Heart right ventricle (tissue), 16 donors: Measurements from ENCODE around the gene CEBPA. TPM values are rescaled to one million over a fixed set of nuclear protein-coding genes. Genes with fewer than 3 reads are reported as not detected.

ENCODE experiments used
- ATAC-seq, 8 donors: fragments of 200-7000 bp; cut with Tn5 transposase; one replicate each; pipeline ENCODE4 v1.9.1; 2020; ENCODE audit warnings: mild to moderate bottlenecking in 8 of 8, moderate library complexity in 8 of 8, moderate number of reproducible peaks in 1 of 8
- DNase-seq, 2 donors: peaks; one replicate each; pipeline ENCODE4 v3.0.0-alpha.2; 2020
- H3K27ac ChIP-seq, 10 donors: fragments of 200-600 bp; sonication (generic) in 2 of 10; one replicate each; pipeline versions ENCODE4 v1.5.0 to v1.8.0; 2020 to 2022; ENCODE audit warnings: mild to moderate bottlenecking in 3 of 10
- H3K27me3 ChIP-seq, 7 donors: fragments of 200-600 bp; one replicate each; pipeline ENCODE4 v1.8.0; 2021 to 2022; ENCODE audit warnings: mild to moderate bottlenecking in 2 of 7
- H3K36me3 ChIP-seq, 9 donors: fragments of 200-600 bp; sonication (generic) in 1 of 9; one replicate each; pipeline versions ENCODE4 v1.5.0 to v1.8.0; 2020 to 2022; ENCODE audit warnings: mild to moderate bottlenecking in 2 of 9
- H3K4me1 ChIP-seq, 9 donors: fragments of 200-600 bp; sonication (generic) in 1 of 9; one replicate each; pipeline versions ENCODE4 v1.5.0 to v1.8.0; 2020 to 2022; ENCODE audit warnings: mild to moderate bottlenecking in 4 of 9
- H3K4me3 ChIP-seq, 10 donors: fragments of 200-600 bp; sonication (generic) in 2 of 10; one replicate each; pipeline versions ENCODE4 v1.5.0 to v1.8.0; 2020 to 2022; ENCODE audit warnings: mild to moderate bottlenecking in 7 of 10, moderate library complexity in 2 of 10
- H3K9me3 ChIP-seq, 11 donors: fragments of 200-600 bp in 10 of 11; sonication (generic) in 2 of 11; one replicate each; pipeline versions ENCODE4 v1.5.0 to v1.8.0; 2013 to 2022; ENCODE audit warnings: mild to moderate bottlenecking in 2 of 11, control low read depth in 1 of 11, moderate library complexity in 1 of 11
- WGBS, 2 donors: extraction: QIAGEN DNeasy Blood & Tissue Kit; methylation state at CpG; one replicate each; pipeline ENCODE4 v1.1.7; 2013; ENCODE audit warnings: inconsistent platforms in 1 of 2; 5-methylcytosine and 5-hydroxymethylcytosine counted together
- intact Hi-C, 10 donors: fragments of 100-400 bp; cut with DNase I; formaldehyde crosslinking; loops; one replicate each; pipeline versions ENCODE4 v1.11.1 to v1.14.2; 2022
- polyA plus RNA-seq, 2 donors: library from polyadenylated mRNA; stranded (reverse); fragments of 200-250 nt; gene quantifications; one replicate each; pipeline ENCODE4 v1.2.3, GENCODE V29; 2013
- total RNA-seq, 10 donors: library from RNA; stranded (reverse); fragmentation: NEBNext Ultra II Directional in 3 of 10; extraction: Animal tissue kit (Norgen Biotek cat#: 25700) in 3 of 10; gene quantifications; one replicate each; pipeline versions ENCODE4 v1.2.1 to v1.2.4, GENCODE V29; 2021 to 2023
- TF ChIP-seq, protein P1 (sequence below), 9 donors: fragments of 200-600 bp; sonication (generic) in 2 of 9; IDR thresholded peaks; one replicate each; pipeline versions ENCODE4 v1.5.0 to v1.8.0; 2021 to 2022; ENCODE audit warnings: antibody characterized with exemption in 9 of 9, mild to moderate bottlenecking in 5 of 9, moderate library complexity in 1 of 9
- donor health status: Arrhythmogenic right ventricular cardiomyopathy.
- donor health status: ischemic (EF 13 %, LVEDD 7.1; RV severe dilation, severe dysfunction).
- donor health status: healthy with polysubstance abuse.
- donor health status: DM: no; HTN: yes; CAD: no.
- donor health status: DM: no; HTN: no; CAD: no.
- donor health status: ischemic (EF 25% LVEDD 6.9; RV normal size, moderate dysfunction).
- donor health status: ischemic (EF 25% LVEDD 5.7; RV mildly dilated, moderate dysfunction).
- donor health status: healthy.
- donor health status: DM: yes; HTN: yes; CAD: no.
- donor health status: Ischemic cardiomyopathy.
- donor health status: ischemic (EF 35%, LVEDD 5.7; RV mildly dilated, moderate dysfunction).
- donor health status: nonischemic (EF 11% LVEDD 7.7; RV severe dilation, severe dysfunction).
- donor health status: DM: yes; HTN: yes; CAD: no.
- donor health status: PGD.
- donor health status: ischemic (EF 29% LVEDD 5.4; RV normal size, mild dysfunction).
- donor health status: nonischemic (EF 23%, LVEDD 6.1; RV moderate dilation, normal function).

CEBPA gene
- total and polyA plus RNA-seq, 12 donors = 0.71 to 7.7 (median 3.5) TPM

DNA sequence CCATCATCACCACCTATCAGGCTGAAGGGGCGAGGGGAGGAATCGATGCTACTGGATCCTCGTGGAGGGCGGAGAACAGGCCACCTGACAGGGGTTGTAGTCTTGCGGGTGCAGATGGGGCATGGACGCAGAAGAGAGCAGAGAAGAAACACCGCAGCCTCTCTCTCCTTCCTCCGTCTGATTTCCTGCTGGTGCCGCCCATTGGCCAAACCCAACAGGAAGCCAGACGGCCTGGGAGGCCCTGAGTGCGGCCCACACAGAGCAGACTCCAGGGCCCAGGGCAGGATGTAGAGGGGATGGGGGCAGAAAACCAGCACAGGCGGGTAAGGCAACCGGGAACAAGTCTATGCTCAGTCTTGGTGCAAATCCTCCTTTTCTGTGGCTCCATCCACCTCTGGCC lies 15.4 kb downstream of the CEBPA start:
- Histone ChIP-seq H3K36me3 (no peaks in the 10 kb centered on the region), H3K9me3 (peaks cover 0 to 26% (median 9%) of the 10 kb centered on the region in 11 donors), H3K27ac (peak overlapping the region in 1 of 10 donors; percentile 31), H3K27me3 (peaks cover 0 to 18% (median 6%) of the 10 kb centered on the region in 7 donors), H3K4me1 (peaks cover 0 to 29% (median 0%) of the 10 kb centered on the region in 9 donors), H3K4me3 (no peak overlapping the region)
- TF ChIP-seq, protein P1, sequence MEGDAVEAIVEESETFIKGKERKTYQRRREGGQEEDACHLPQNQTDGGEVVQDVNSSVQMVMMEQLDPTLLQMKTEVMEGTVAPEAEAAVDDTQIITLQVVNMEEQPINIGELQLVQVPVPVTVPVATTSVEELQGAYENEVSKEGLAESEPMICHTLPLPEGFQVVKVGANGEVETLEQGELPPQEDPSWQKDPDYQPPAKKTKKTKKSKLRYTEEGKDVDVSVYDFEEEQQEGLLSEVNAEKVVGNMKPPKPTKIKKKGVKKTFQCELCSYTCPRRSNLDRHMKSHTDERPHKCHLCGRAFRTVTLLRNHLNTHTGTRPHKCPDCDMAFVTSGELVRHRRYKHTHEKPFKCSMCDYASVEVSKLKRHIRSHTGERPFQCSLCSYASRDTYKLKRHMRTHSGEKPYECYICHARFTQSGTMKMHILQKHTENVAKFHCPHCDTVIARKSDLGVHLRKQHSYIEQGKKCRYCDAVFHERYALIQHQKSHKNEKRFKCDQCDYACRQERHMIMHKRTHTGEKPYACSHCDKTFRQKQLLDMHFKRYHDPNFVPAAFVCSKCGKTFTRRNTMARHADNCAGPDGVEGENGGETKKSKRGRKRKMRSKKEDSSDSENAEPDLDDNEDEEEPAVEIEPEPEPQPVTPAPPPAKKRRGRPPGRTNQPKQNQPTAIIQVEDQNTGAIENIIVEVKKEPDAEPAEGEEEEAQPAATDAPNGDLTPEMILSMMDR (IDR thresholded peaks at IDR 0.05) = no peak
- intact Hi-C loops = no loop called here
- 61 to 76% methylated on average over 13 of the region's 13 CpGs for WGBS, 2 donors
- no peak for DNase-seq
- ATAC-seq = peak in 3 of 8 donors; percentile 33 to 55 (median 37)

DNA sequence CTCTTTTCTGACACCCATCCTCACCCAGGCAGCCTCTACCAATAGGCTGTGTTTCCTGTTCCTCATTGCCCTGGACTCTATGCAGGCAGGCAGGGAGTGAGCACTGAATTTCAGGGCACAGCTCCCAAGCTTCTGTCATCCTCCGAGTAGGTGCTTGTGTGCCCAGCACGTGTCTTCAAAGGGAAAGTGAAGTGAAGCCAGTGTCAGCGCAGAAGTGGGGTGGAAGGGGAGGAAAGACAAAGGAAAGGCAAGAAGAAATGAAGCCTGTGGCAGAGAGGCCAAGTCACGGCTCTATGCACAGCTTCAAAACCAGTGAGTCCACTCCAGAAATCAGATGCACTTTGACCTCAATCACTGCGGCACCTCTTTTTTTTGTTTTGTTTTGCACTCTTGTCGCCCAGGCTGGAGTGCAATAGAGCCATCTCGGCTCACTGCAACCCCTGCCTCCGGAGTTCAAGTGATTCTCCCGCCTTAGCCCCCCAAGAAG lies 16.9 kb downstream of the CEBPA start:
- WGBS, 2 donors = 60 to 68% methylated on average over 9 of the region's 9 CpGs
- H3K4me1 ChIP-seq = peaks cover 0 to 38% (median 0%) of the 10 kb centered on the region in 9 donors
- H3K9me3 ChIP-seq = peaks cover 0 to 26% (median 9%) of the 10 kb centered on the region in 11 donors
- H3K27me3 ChIP-seq = peaks cover 0 to 10% (median 2%) of the 10 kb centered on the region in 7 donors
- no peak for ATAC-seq
- no peaks in the 10 kb centered on the region for H3K36me3 ChIP-seq
- DNase-seq = no peak
- intact Hi-C loops = no loop called here
- no peak overlapping the region for H3K4me3 ChIP-seq
- no peak overlapping the region for H3K27ac ChIP-seq
- TF ChIP-seq, protein P1 (IDR thresholded peaks at IDR 0.05) = no peak

DNA sequence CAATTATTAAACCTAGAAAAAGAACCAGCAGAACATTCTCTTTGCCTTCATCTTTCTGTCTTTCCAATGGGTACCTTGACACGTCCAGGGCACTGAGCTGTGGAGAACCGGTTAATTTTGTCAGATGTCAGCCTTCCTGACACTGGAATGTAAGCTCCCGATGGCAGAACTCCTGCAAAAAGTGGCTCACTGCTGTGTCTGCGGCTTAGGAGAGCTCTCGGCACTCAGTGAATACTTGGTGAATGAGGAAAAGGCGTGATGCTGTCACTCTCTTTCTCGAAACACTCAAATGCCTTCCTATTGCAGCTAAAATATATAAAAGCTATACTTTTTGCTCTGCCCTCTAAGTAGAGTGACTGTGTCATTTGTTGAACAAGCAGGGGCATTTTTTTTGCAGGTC lies 17.6 kb downstream of the CEBPA start:
- intact Hi-C loops = no loop called here
- Histone ChIP-seq H3K4me1 (peaks cover 0 to 42% (median 0%) of the 10 kb centered on the region in 9 donors), H3K36me3 (no peaks in the 10 kb centered on the region), H3K27ac (no peak overlapping the region), H3K27me3 (peaks cover 0 to 12% (median 0%) of the 10 kb centered on the region in 7 donors), H3K4me3 (no peak overlapping the region), H3K9me3 (peaks cover 0 to 26% (median 9%) of the 10 kb centered on the region in 11 donors)
- TF ChIP-seq, protein P1 (IDR thresholded peaks at IDR 0.05) = no peak
- no peak for DNase-seq
- WGBS, 2 donors = 44 to 54% methylated on average over 7 of the region's 7 CpGs
- ATAC-seq = no peak

DNA sequence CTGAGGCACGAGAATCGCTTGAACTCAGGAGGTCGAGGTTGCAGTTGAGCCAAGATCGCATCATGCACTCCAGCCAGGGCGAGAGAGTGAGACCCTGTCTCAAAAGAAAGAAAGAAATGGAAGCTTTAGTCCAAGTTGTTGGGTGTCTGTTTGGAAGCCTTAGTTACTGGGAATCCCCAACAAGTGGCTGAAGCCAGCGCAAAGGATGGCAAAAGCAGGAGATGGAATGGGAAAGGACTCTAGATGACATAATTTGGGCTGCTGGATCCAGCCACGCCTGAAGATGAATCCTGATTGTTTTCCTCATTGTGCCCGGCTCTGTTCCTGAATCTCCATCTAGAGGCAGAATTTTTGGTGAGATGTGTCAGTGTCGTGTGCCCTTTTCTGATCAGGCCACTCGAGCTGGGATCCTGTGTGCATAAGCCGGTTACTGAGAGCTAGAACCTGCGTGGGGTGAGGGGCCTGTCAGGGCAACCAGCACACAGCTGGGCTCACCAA lies 18.1 kb downstream of the CEBPA start:
- ATAC-seq (no peak), DNase-seq (no peak)
- Histone ChIP-seq H3K4me1 (peaks cover 0 to 47% (median 0%) of the 10 kb centered on the region in 9 donors), H3K9me3 (peaks cover 0 to 21% (median 9%) of the 10 kb centered on the region in 11 donors), H3K27ac (no peak overlapping the region), H3K36me3 (no peaks in the 10 kb centered on the region), H3K27me3 (peaks cover 0 to 15% (median 0%) of the 10 kb centered on the region in 7 donors), H3K4me3 (no peak overlapping the region)
- intact Hi-C loops = no loop called here
- TF ChIP-seq, protein P1 (IDR thresholded peaks at IDR 0.05) = no peak
- 86 to 91% methylated on average over 12 of the region's 12 CpGs for WGBS, 2 donors
